ENCODE measurements around the gene MEOX1.
A peak's percentile ranks its signal among the peaks of the same experiment; 100 is the strongest.

The MEOX1 gene

GRCh38 chr17:43683928-43684653, 22.4 kb upstream of the MEOX1 start:
- H3K4me2 ChIP-seq: peak overlapping the region; percentile 31
- no peak overlapping the region for H3K27ac ChIP-seq
- H3K36me3 ChIP-seq: no peaks in the 10 kb centered on the region
- peaks cover 20% of the 10 kb centered on the region for H3K4me1 ChIP-seq
- no peak for TF ChIP-seq Cebpa-rat (IDR thresholded peaks at IDR 0.05)
- no peaks in the 10 kb centered on the region for H3K27me3 ChIP-seq
- no peaks in the 10 kb centered on the region for H4K20me1 ChIP-seq
- no peaks in the 10 kb centered on the region for H3K9me3 ChIP-seq
- H3K4me3 ChIP-seq: no peak overlapping the region
- no peak overlapping the region for H3K9ac ChIP-seq

GRCh38 chr17:43680461-43680860, 18.7 kb upstream of the MEOX1 start:
- no peak for TF ChIP-seq Cebpa-rat (IDR thresholded peaks at IDR 0.05)
- H3K36me3 ChIP-seq: no peaks in the 10 kb centered on the region
- H4K20me1 ChIP-seq: no peaks in the 10 kb centered on the region
- no peaks in the 10 kb centered on the region for H3K27me3 ChIP-seq
- no peak overlapping the region for H3K4me3 ChIP-seq
- no peaks in the 10 kb centered on the region for H3K9me3 ChIP-seq
- no peak overlapping the region for H3K9ac ChIP-seq
- no peak overlapping the region for H3K27ac ChIP-seq
- peak overlapping the region; percentile 17; the same call in 1 of the 2 replicates for H3K4me2 ChIP-seq
- H3K4me1 ChIP-seq: peaks cover 41% of the 10 kb centered on the region

DNA sequence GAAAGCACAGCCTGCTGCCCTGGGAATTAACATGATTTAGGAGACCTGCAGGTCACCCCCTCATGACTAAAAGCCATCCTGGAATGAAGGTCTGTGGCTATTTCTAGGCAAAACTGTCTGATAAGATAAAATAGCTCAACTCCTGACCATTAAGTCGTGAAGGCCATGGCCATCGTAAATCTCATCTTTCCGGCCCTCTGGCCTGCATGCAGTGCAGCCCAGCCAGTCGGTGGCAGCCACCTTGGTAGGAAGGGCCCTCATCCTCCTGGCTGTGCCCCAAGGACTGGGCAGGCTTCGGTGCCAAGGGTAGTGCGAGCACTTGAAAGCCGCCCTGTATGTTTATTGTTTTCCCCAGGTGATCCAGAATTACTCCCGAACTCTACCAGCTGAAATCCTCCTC, 18.2 kb upstream of the MEOX1 start:
- H3K4me2 ChIP-seq: no peak overlapping the region; the same call in 1 of the 2 replicates
- no peaks in the 10 kb centered on the region for H4K20me1 ChIP-seq
- no peak overlapping the region for H3K9ac ChIP-seq
- no peaks in the 10 kb centered on the region for H3K9me3 ChIP-seq
- peaks cover 38% of the 10 kb centered on the region for H3K4me1 ChIP-seq
- no peaks in the 10 kb centered on the region for H3K27me3 ChIP-seq
- H3K4me3 ChIP-seq: no peak overlapping the region
- H3K36me3 ChIP-seq: no peaks in the 10 kb centered on the region
- H3K27ac ChIP-seq: no peak overlapping the region
- no peak for TF ChIP-seq Cebpa-rat (IDR thresholded peaks at IDR 0.05)

DNA sequence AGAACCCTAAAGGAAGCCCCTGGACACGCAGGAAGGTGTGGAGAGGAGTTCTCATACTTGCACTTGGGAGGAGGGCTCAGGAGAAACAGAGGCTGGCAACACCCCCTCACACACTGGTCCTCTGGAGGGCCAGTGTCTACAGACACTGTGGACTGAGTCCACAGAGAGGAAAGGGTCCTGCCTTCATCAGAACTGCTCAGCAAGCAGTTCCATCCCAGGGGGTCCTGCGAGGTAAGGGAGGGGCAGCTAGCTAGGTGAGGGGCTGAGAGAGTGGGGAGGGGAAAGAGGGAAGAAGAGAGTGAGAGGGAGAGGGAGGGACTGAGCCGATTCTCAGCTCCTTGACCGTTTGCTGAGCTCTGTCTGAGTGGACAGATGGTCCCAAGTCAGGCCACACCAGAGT, 17.7 kb upstream of the MEOX1 start:
- Histone ChIP-seq H3K36me3 (no peaks in the 10 kb centered on the region), H3K9ac (no peak overlapping the region), H3K27ac (no peak overlapping the region), H3K4me2 (no peak overlapping the region), H3K9me3 (no peaks in the 10 kb centered on the region), H4K20me1 (no peaks in the 10 kb centered on the region), H3K4me1 (peaks cover 33% of the 10 kb centered on the region), H3K4me3 (no peak overlapping the region), H3K27me3 (no peaks in the 10 kb centered on the region)
- no peak for TF ChIP-seq Cebpa-rat (IDR thresholded peaks at IDR 0.05)

DNA sequence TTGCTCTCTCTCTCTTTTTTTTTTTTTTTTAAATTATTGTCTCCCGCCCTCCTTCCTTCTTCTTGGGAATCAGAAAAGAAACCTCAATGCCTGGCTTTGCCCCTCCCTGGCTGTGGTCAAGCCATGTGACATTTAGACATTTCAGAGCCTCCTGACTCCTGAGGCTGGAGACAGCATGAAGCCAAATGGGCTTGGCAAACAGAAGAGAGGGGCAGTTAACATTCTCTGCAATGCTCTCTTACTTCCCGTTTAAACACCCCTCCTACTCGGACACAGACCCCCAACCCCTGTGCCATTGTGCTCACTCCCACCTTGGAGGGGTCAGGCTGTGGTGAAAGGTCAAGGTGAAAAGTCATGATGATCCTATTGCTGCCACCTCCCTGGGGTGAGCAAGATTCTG, 14.7 kb upstream of the MEOX1 start:
- Histone ChIP-seq H3K4me2 (peak overlapping the region; percentile 5; the same call in 1 of the 2 replicates), H4K20me1 (no peaks in the 10 kb centered on the region), H3K36me3 (no peaks in the 10 kb centered on the region), H3K27ac (no peak overlapping the region), H3K4me1 (peaks cover 27% of the 10 kb centered on the region), H3K9me3 (no peaks in the 10 kb centered on the region), H3K4me3 (no peak overlapping the region), H3K27me3 (no peaks in the 10 kb centered on the region), H3K9ac (no peak overlapping the region)
- no peak for TF ChIP-seq Cebpa-rat (IDR thresholded peaks at IDR 0.05)

GRCh38 chr17:43674394-43674793, 12.7 kb upstream of the MEOX1 start:
- H3K9me3 ChIP-seq: no peaks in the 10 kb centered on the region
- no peak overlapping the region for H3K4me2 ChIP-seq
- no peak for TF ChIP-seq Cebpa-rat (IDR thresholded peaks at IDR 0.05)
- no peaks in the 10 kb centered on the region for H3K27me3 ChIP-seq
- no peak overlapping the region for H3K27ac ChIP-seq
- H3K9ac ChIP-seq: no peak overlapping the region
- H3K36me3 ChIP-seq: no peaks in the 10 kb centered on the region
- no peaks in the 10 kb centered on the region for H4K20me1 ChIP-seq
- H3K4me3 ChIP-seq: no peak overlapping the region
- peaks cover 38% of the 10 kb centered on the region for H3K4me1 ChIP-seq

- Histone ChIP-seq H3K27me3 (no peaks in the 10 kb centered on the region), H3K4me3 (no peak overlapping the region), H3K9ac (no peak overlapping the region), H3K4me1 (peaks cover 38% of the 10 kb centered on the region), H3K4me2 (no peak overlapping the region), H3K27ac (no peak overlapping the region), H4K20me1 (no peaks in the 10 kb centered on the region), H3K36me3 (no peaks in the 10 kb centered on the region), H3K9me3 (no peaks in the 10 kb centered on the region)
- TF ChIP-seq Cebpa-rat (IDR thresholded peaks at IDR 0.05): no peak
Measured at GRCh38 chr17:43673516-43674323, 12.0 kb upstream of the MEOX1 start.

DNA sequence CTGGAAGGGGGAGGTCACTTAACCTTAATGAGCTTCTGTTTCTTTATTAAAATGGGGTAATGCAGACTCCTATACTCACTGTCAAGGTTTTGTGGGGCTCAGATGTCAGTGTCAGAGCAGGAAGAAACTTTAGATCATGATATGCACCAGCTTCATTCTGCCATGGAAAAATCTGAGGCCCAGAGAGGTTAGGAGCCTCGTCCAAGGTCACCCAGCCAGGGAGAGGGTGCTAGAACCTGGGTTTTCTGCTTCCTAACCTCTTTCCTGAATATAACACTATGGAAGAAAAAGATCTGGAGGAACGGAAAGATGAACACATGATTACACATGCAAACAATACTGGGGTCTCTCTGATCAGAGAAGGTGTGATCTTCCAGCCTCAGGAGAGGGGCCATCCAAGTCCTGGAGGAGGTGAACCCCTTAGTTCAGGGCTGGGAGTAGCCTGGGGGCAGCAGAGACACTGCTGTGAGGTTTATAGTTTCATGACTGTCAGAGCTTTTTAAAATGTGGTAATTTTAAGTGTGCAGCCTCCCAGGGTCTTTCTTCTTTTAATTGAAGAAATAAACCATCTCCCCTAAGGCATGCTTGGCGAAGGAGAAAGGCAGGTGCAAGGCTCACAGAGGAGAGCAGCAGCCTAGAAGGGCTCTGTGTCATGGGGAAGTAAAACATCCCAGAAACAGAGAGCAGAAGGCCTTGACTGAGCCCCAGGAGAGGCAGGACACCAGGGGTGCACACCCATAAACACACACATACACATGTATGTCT, 10.2 kb upstream of the MEOX1 start:
- TF ChIP-seq Cebpa-rat (IDR thresholded peaks at IDR 0.05): no peak
- Histone ChIP-seq H3K4me3 (no peak overlapping the region), H3K27me3 (no peaks in the 10 kb centered on the region), H3K4me2 (no peak overlapping the region), H3K9ac (peak overlapping the region; percentile 6; the same call in 1 of the 2 replicates), H3K4me1 (peaks cover 24% of the 10 kb centered on the region), H3K27ac (no peak overlapping the region), H4K20me1 (no peaks in the 10 kb centered on the region), H3K9me3 (no peaks in the 10 kb centered on the region), H3K36me3 (no peaks in the 10 kb centered on the region)

- Histone ChIP-seq H4K20me1 (no peaks in the 10 kb centered on the region), H3K27me3 (no peaks in the 10 kb centered on the region), H3K4me2 (no peak overlapping the region), H3K36me3 (no peaks in the 10 kb centered on the region), H3K27ac (no peak overlapping the region), H3K9ac (peak overlapping the region; percentile 6; the same call in 1 of the 2 replicates), H3K4me3 (no peak overlapping the region), H3K9me3 (no peaks in the 10 kb centered on the region), H3K4me1 (peaks cover 18% of the 10 kb centered on the region)
- no peak for TF ChIP-seq Cebpa-rat (IDR thresholded peaks at IDR 0.05)
Measured at GRCh38 chr17:43671031-43671692, 9.4 kb upstream of the MEOX1 start.

All from BLaER1 (cell line).